Dedifferentiated amniotic fluid mesenchymal stem cell (primary cell): ENCODE measurements around the gene STAMBP.
A peak's percentile ranks its signal among the peaks of the same experiment; 100 is the strongest.
"Not testable (repeated sequence)": the region's sequence is repeated elsewhere in the genome, so short reads cannot be mapped to it uniquely, and the experiment has no call there.

Experiments
- DNase-seq: peaks from one replicate; pipeline ENCODE4 v3.0.0-alpha.2; 2016; ENCODE audit errors: extremely low spot score

STAMBP gene

DNA sequence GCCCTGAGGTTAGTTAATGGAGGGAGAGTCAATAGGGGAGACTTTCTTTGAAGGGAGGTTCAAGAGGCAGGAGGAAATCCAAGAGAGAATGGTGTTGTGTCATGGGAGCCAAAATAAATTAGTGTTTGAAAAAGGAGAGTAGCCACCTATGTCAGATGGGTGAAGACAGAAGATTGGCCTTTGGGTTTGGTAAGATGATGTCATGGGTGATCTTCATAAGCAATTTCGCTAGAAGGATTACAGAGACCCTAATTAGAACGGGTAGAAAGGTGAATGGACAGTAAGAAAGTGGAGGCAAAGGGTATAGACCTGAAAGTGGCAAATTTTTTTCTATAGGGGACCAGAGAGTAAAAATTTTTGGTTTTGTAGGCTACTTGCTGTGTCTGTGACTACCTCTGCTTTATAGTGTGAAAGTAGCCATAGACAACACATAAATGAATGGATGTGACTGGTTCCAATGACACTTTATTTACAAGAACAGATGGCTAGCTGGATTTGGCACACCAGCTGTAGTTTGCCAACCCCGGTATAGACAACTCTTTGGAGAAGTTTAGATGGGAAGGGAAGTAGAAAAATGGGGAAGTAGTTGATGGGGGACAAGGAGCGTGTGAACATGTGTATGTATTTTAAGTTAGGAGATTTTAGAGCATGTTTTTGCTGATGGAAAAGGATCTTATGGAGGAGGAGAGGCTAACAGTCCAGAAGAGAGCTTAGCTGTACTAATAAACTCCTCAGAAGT, 9.3 kb downstream of the STAMBP start:
- DNase-seq, result no peak

- no peak for DNase-seq
Measured at GRCh38 chr2:73838889-73839534, 10.3 kb downstream of the STAMBP start.

DNA sequence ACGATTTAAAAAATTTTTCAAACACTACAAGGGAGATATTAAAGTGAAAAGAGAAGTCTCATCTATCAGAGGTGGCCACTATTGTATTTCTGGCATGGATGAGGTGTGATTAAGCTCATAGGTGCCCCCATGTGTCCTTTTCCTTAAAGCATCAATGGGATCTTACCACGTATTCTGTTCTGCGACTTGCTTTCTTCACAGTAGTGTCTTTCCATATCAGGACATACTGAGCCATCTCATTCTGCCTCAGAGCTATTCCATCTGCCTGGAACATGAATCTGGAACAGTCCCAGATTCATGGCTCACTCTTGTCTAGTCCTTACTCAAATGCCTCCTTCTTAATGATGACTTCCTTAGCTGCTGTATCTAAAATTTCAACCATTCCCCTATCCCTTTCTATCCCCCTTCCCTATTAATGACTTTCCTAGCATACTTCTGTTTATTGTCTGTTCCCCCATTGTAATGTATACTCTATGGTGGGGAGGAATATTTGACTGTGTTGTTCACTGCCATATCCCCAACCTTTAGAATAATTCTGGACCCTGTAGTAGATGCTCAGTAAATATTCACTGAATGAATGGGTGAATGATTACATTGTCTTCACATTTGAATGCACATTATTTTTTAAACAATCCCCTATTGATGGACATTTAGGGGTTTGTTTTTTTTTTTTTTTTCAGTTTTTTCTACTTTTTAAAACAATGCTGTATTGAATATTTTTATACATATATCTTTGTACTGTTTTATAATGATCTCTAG, 11.1 kb downstream of the STAMBP start:
- no peak for DNase-seq

- DNase-seq, result no peak
Measured at GRCh38 chr2:73841912-73842738, 13.4 kb downstream of the STAMBP start.

DNA sequence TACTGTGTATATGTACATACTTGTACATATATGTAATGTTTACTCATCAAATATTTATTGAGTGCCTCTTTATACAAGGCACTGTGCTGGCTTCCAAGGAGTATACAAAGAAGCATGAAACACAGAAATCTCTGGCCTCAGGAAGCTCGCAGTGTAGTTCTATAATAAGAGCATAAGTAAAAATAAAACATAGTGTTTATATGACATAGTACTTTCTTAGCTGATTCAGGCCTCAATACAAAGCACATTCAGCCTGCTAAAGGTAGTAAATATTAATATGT, 13.9 kb downstream of the STAMBP start:
- DNase-seq, result no peak

GRCh38 chr2:73844087-73844486, 15.3 kb downstream of the STAMBP start:
- no peak for DNase-seq

GRCh38 chr2:73850009-73850408, 21.2 kb downstream of the STAMBP start:
- no peak for DNase-seq

DNA sequence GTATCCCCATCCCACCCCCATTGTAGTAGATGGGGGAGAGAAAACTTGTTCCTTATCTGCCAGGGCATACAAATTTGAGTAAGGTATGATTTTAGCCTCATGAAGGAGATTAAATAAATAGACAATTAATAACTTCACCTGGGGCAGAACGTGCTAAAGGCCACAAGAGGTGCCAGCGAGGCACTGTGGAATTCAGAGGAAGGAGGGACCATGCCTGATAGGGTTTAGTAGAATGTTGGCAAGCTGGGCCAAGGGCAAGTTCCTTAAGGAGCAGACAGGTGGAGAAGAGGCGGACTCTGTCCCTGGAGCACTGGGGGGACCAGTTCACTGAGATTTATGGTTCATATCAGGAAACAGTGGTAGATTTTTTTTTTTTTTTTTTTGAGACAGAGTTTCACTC, 22.5 kb downstream of the STAMBP start:
- DNase-seq, result no peak

DNA sequence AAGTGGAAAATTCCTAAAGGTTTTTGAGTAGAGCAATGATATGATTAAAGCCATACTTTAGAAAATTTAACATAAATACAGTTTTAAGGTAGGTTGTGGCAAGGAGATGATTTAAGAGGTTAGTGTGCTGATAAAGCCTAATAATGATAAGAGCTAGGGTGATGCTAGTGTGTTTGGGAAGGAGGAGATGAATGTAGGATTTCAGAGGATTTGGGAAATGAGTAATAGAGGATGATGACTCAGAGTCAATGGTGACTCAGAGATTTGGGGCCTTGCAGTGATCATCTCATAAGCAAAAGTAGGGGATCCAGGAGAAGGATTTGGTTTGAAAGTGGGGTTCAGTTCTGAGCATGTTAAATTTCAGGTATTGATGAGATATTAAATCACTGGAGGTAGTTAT, 23.3 kb downstream of the STAMBP start:
- peak; percentile 40 for DNase-seq

DNA sequence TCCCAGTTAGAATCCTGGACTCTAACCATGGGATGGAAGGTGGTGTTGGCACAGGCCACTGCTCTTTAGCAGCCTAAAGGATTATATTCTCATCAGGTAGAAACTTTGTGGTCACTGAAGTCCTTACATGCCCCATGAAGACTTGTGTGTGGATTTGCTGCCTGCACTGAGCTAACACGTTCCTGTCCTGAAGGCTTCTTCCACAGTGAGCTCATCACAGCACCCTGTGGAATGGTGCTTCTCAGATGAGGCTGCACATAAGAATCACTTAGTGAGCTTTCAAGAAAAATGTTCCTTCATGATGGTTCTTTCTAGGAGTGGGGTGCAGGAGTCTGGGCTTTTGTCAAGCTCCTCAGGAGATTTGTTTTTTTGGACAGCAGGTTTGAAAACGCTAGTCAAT, 26.8 kb downstream of the STAMBP start:
- no peak for DNase-seq

- DNase-seq, result no peak
Measured at GRCh38 chr2:73856214-73856613, 27.5 kb downstream of the STAMBP start.

- peak; percentile 38 for DNase-seq
Measured at GRCh38 chr2:73859721-73860586, 31.2 kb downstream of the STAMBP start.

GRCh38 chr2:73862987-73863386, 34.2 kb downstream of the STAMBP start:
- DNase-seq, result no peak

- DNase-seq, result no peak
Measured at GRCh38 chr2:73868204-73868978, 39.6 kb downstream of the STAMBP start.

DNA sequence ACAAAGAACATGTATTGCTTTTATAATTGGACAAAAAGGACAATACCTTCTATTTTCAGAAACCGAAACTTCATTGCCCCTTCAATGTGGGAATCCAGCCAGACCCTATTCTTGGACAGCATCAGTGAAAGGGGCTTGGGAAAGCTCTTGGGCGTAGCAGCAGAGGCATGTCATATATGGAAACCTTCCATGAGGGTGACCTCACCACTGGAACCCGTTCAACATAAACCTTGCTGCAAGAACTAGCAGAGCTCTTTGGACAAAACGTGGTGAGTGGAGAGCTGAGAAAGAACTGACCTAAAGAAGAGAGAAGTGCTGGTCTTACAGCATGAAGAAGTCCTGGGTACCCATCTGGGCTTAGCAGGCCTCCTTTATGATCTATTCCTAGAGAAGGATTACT, 41.3 kb downstream of the STAMBP start:
- DNase-seq, result peak; percentile 91

- no peak for DNase-seq
Measured at GRCh38 chr2:73877071-73877802, 48.5 kb downstream of the STAMBP start.

DNA sequence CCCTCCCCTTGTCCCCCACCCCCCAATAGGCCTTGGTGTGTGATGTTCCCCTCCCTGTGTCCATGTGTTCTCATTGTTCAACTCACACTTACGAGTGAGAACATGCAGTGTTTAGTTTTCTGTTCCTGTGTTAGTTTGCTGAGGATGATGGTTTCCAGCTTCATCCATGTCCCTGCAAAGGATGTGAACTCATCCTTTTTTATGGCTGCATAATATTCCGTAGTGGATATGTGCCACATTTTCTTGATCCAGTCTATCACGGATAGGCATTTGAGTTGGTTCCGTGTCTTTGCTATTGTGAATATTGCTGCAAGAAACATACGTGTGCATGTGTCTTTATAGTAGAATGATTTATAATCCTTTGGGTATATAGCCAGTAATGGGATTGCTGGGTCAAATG, 49.2 kb downstream of the STAMBP start:
- not testable (repeated sequence) for DNase-seq

GRCh38 chr2:73885406-73885805, 56.6 kb downstream of the STAMBP start:
- no peak for DNase-seq

GRCh38 chr2:73886357-73886756, 57.6 kb downstream of the STAMBP start:
- no peak for DNase-seq
